WERI-Rb-1 (cell line): ENCODE data around the gene WHRN.

Experiments used
- DNase-seq: peaks from one replicate; pipeline ENCODE4 v3.0.0-alpha.2; 2020
- H3K27ac ChIP-seq: fragments of 250-450 bp; sonication (Bioruptor Pico); 2 replicates; pipeline ENCODE4 v1.5.1; 2020; ENCODE audit warnings: mild to moderate bottlenecking, moderate library complexity
- H3K27me3 ChIP-seq: fragments of 250-450 bp; sonication (Bioruptor Pico); 2 replicates; pipeline ENCODE4 v1.5.1; 2021; ENCODE audit warnings: mild to moderate bottlenecking, low read depth, moderate library complexity; ENCODE audit not compliant: insufficient read depth, severe bottlenecking
- H3K36me3 ChIP-seq: fragments of 250-450 bp; sonication (Bioruptor Pico); 2 replicates; pipeline ENCODE4 v1.5.1; 2020; ENCODE audit warnings: mild to moderate bottlenecking, moderate library complexity
- H3K4me3 ChIP-seq: 2 replicates; pipeline ENCODE4 v1.5.1; 2011; ENCODE audit warnings: low read depth, mild to moderate bottlenecking, control low read depth, low read length
- H3K9me3 ChIP-seq: fragments of 250-450 bp; sonication (Bioruptor Pico); 2 replicates; pipeline ENCODE4 v1.5.1; 2021; ENCODE audit warnings: mild to moderate bottlenecking, moderate library complexity; ENCODE audit not compliant: severe bottlenecking
- CTCF ChIP-seq: IDR thresholded peaks from 2 replicates; pipeline ENCODE4 v1.5.1; 2011; ENCODE audit warnings: low read depth, mild to moderate bottlenecking, control low read depth, inconsistent platforms, low read length

Gene WHRN

GRCh38 chr9:114493521-114494184 is 11.6 kb downstream of the WHRN start:
- no peaks in the 10 kb centered on the region for H3K9me3 ChIP-seq
- H3K27ac ChIP-seq, result no peak overlapping the region
- no peaks in the 10 kb centered on the region for H3K27me3 ChIP-seq
- no peak for DNase-seq
- H3K4me3 ChIP-seq, result no peak overlapping the region
- TF ChIP-seq CTCF, result no peak
- H3K36me3 ChIP-seq, result no peaks in the 10 kb centered on the region

GRCh38 chr9:114492991-114493390 is 12.3 kb downstream of the WHRN start:
- H3K9me3 ChIP-seq, result no peaks in the 10 kb centered on the region
- H3K27me3 ChIP-seq, result no peaks in the 10 kb centered on the region
- H3K4me3 ChIP-seq, result no peak overlapping the region
- H3K36me3 ChIP-seq, result no peaks in the 10 kb centered on the region
- H3K27ac ChIP-seq, result no peak overlapping the region
- no peak for TF ChIP-seq CTCF
- no peak for DNase-seq

GRCh38 chr9:114491430-114492003 is 13.8 kb downstream of the WHRN start:
- Histone ChIP-seq H3K27me3 (no peaks in the 10 kb centered on the region), H3K36me3 (no peaks in the 10 kb centered on the region), H3K4me3 (no peak overlapping the region), H3K9me3 (no peaks in the 10 kb centered on the region), H3K27ac (no peak overlapping the region)
- DNase-seq, result no peak
- no peak for TF ChIP-seq CTCF

- Histone ChIP-seq H3K4me3 (no peak overlapping the region), H3K9me3 (no peaks in the 10 kb centered on the region), H3K27me3 (no peaks in the 10 kb centered on the region), H3K36me3 (no peaks in the 10 kb centered on the region), H3K27ac (no peak overlapping the region)
- no peak for TF ChIP-seq CTCF
- DNase-seq, result no peak
Observed at GRCh38 chr9:114489928-114490327, 15.3 kb downstream of the WHRN start.

- H3K4me3 ChIP-seq, result no peak overlapping the region
- H3K27me3 ChIP-seq, result no peaks in the 10 kb centered on the region
- no peaks in the 10 kb centered on the region for H3K9me3 ChIP-seq
- H3K27ac ChIP-seq, result no peak overlapping the region
- no peaks in the 10 kb centered on the region for H3K36me3 ChIP-seq
- no peak for DNase-seq
- TF ChIP-seq CTCF, result no peak
Observed at GRCh38 chr9:114488398-114489129, 16.7 kb downstream of the WHRN start.
